GM03348 (cell line): ENCODE data around the gene MAP4K4.

Source experiments
- DNase-seq: peaks from one replicate; pipeline ENCODE4 v3.0.0; 2012; ENCODE audit warnings: low spot score

Gene MAP4K4

DNA sequence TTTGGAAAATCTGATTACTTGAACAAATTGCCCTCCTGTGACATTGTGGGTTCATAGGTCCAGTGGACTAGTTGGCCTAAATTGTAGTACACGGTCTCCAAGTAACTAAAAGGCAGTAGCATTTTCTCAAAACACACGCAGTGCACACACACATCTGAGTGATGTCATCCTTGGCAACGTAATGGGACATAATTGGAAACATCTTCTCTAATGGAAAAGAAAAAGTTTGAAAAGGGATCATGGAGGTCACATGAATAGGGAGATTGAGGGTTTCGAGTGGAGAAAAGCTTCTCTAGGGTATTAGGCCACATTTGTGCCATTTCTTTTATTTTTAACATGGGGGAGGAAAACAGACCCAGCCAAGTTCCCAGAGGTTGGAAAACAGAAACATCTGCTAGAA lies 93.3 kb downstream of the MAP4K4 start:
- peak; percentile 45 for DNase-seq

DNA sequence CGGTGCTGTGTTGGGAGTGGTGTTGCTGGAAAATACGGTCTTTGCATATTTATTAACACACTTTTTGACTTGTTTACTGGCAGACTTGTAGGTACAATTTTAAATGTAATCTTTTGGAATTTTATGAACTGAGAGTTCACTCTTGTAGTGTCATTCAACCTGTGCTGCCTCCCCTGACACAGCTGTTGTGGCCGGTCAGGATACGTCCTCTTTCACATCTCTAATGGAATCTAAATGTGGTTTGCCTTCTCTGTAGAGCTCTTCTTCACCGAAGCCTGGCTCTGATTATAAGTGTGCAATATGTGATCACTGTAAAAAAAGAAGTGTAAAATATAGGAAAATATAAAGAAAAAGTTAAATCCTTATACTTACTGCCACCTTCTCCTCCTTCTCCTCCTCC lies 94.7 kb downstream of the MAP4K4 start:
- no peak for DNase-seq

DNA sequence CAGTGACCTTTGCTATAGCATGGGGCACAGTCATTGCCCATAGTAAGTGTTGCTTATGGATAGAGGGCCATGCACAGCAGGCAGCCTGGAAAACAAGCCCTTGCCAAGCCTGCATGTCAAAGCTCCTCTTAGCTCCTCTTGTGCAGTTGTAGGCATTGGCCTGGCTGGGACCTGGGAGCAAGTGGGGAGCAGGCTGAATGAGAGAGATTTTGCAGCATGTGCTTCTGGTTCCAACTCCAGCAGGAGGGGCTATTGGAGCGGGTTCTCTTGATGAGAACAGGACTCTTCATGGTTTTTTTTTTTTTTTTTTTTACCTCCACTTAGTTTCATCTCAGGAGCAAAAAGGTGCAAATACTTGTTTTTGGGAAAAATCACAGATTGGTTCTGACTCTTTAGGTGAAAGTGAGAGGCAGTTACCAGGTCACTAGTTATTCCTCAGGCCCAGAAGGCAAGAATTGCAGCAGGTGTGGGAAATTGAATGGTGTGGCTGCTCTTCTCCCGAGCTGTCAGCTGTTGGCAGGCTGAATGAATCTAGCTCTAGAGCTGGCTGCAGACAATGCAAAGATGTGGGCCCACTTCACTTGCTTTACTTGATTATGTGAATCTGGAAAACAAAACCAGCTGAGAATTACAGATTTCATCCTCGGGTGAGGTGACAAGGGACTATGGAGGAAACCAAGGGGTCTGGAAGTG lies 95.9 kb downstream of the MAP4K4 start:
- DNase-seq, result no peak

DNA sequence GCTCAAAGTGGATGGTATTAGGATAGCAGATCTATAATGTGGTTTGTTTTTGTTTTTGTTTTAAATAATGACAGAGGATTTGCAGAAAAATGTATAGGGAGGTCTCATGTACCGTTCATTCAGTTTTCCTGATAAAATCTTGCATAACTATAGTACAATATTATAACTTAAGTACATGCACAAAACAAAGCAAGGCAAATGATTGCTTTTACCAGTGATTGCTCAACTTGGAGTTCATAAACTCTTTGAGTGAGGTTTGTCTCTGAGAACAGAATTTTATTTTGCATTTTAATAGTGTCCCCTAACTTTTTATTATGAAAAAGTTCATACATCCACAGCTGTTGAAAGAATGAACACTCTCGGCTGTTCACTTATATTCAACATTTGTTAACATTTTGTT lies 96.6 kb downstream of the MAP4K4 start:
- no peak for DNase-seq

DNA sequence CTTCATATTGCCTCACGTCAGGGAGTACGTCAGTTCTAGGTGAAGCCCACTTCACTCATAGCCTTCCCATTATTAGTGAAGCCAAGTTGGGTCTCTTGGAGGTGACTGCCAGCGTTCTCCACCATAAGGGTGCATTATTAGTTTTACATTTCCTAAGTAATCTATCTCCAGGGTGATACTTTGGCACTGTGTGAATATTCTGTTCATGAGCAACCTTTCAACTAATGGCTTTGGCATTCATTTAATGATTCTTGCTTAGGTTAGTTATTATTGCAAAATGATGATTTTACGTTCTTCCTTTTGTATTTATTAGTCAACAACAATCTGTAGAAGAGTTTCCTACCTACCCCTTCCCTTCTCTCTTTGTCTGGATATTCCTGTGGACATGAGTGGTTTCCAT lies 97.5 kb downstream of the MAP4K4 start:
- no peak for DNase-seq

DNA sequence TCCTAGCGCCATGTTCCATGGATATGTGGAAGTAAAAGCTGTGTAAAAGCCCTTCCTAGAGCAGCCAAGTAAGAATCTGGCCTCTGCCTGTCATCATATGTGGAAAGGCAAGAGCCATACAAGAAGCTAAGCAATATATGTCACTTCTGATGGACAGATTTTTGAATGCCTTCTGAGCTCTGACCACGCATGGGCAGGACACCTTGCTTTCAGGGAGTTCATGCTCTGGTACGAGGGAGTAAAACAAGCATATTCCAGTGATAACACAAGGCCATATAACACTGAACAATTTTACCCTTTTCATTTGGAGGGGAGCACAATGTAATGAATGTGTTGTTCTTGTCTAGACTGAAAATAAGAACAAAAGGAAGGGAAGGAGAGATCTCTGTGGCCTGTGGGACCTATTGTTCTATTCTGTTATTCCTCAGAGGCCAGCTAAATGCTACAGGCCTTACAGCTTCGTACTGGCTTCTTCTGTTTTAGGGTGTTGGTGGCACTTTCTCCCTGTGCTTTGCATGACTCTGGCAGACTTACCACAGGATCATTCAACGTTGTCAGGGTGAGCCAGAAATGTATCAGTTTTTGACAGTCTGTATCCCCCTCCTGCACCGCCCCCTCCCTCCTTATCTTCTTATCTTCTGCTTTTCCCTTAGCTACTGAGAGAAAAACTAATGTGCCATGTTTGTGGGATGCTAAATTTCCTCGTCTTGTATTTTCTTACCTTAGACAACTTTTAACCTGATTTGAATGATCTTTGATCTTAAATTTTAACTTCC lies 99.5 kb downstream of the MAP4K4 start:
- DNase-seq, result no peak

DNA sequence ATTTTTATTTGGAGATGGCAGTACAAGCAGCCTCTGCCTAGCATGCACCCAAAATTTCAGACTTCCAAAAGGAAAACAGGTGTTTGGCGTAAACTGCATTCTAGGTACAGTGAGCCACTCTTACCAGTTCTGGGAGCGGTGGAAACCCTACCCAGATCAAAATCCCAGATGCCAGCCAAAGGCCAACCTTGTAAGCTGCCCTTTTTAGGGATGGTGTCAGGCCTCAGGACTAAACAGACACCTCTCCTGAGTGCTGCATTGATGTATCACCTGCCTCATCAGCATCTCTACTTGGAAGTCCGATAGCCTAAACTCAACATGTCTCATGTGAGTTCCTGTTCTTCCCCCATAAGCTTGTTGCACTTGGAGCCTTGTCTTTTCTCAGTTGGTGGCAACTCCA lies 104.0 kb downstream of the MAP4K4 start:
- DNase-seq, result no peak

DNA sequence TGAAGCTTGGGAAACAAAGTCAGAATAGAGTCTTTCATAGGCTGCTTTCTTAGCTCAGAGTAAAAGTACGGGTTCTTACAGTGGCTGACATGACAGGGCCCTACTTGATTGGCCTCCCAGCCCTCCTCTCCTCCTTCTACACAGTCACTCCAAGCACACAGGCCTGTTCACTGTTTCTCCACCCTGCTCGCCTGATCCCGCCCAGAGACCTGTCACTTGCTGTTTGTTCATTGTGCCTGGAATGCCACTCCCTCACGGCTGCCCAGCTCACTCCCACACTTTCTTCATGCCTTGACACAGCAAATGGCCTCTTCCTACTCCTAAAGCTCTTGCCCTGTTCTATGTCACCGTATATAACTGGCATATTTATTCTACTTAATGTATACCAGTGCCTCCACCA lies 104.8 kb downstream of the MAP4K4 start:
- no peak for DNase-seq

DNA sequence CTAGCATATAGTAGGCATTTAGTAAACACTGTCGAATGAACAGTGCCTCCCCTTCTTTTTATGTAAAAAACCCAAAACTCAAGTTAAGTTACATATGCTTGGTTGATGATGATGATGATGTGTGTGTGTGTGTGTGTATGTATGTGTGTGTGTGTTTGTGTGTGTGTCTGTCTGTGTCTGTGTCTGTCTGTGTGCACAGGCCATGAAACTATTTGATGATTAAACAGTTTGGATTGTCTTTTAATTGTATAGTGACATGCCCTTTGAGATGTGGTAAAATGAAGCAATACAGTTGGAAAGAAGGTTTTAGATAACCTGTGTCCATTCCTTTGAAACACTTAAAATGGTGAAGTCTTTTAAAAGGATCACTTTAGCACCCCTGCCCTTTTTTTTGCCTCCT lies 105.6 kb downstream of the MAP4K4 start:
- DNase-seq, result no peak

DNA sequence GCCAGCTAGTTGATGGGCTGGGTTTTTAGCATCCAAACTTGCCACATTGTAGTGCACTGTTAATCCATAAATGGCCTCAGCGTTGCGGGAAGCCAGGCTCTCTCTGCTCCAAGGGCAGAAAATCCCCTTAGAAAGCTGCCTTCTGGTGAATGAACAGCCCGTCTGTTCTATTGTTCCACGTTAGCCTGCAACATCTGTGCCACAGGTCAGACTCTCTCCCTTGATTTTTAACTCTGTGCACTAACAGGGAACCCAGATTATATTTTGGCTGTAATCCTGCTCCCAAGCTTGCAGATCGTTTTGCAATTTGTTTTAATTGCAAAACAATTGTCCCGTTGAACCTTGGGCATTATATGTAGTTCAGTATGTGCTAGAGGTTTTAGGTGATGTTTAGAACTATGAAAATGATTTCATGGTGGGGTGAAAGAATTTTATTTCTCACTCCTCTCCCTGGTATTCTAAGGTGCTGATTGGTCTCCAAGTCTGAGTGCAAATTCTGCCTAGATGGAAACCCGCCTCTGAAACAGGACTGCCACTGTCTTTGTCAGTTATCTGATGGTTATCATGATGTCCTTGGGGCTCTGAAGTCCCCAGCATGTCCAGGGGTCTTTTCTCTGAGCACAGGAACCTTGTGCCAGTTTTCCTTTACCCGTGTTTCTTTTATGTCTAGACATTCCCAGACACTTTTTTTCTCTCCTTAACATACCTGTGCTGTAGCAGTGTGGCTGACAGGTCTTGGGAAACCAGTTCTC lies 106.6 kb downstream of the MAP4K4 start:
- no peak for DNase-seq

DNA sequence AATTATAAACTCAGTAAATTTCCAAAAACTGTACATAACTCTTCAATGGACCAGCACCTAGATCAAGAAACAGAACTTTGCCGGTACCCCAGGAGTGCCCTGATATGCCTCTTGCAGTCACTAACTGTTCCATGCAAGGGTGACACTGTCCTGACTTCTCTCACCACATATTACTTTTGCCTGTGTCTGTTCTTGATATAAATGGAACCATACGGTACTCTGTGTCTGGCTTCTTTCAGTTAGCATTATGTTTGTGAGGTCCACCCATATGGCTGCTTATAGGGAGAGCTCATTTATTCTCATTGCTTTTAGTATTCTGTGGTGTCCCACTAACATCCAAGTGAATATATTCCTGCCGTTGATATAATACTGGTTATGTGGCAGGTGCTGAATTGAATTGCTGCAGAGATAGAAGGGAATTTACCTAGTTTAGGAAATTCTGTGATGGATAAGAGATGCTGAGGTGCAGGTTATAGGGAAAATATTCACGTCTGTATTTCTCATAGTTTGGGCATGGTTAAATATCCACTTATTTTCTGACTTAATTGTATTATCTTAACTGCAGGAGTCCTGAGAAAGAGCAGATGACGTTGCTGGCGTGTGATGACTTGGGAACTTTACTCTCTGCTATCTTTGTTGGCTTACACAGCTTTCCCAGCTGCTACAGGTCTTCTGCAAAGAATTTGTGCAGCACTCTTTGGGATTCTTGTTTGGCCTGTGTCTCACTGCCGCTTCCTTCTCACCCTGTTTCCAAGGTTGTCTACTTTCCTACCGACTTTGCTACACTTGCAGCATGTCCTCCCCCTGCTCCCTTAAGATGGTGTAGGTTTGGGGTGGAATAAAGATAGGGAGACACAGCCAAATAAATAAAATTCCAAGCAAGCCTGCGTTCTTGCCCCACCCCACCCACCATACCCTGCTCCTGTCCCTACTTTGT lies 107.9 kb downstream of the MAP4K4 start:
- no peak for DNase-seq

DNA sequence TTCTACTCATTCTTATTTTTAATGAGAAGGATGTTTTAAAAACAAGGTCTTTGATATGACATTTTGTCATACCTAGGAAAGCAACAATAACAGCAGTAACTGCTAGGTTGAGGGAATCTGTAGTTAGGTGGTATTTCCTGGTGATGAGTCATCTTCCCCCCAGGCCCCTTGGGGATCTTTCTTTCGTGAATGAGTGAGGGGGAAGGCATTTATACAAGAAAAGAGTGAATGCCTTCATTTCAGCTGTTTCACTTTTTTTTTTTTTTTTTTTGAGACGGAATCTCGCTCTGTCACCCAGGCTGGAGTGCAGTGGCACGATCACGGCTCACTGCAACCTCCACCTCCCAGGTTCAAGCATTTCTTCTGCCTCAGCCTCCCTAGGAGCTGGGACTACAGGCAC lies 108.6 kb downstream of the MAP4K4 start:
- peak; percentile 60 for DNase-seq

DNA sequence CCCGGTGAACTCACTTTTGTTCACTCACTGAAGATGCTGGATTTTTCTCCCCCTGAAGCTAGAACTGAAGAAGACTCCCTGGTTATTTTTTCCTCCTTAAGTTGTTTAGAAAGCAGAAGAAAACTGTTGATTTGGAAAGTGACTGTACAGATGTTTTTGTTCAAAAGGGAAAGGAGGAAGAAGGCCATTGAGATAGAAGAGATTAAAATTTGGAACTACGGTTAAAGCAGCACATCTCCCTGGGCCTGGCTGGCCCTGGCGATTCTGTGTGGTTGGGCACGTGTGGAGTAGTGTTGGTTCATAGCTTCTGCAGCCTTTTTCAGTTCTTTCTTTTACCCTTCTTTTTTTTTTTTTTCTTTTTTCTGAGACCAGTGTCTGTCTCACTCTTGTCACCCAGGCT lies 109.2 kb downstream of the MAP4K4 start:
- DNase-seq, result peak; percentile 37

DNA sequence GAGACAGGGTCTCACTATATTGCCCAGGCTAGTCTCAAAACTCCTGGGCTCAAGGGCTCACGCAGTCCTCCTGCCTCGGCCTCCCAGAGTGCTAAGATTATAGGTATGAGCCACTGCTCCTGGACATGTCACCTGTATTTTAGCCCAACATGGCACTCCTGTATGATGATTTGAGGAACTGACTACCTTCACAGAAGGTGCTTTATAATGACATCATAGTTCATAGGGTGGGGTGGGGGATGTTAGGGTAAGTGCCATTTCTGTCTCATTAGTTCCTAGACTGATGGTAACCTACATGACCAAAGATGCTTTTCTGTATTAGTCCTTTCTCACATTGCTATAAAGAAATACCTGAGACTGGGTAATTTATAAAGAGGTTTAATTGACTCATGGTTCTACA lies 109.7 kb downstream of the MAP4K4 start:
- DNase-seq, result no peak

DNA sequence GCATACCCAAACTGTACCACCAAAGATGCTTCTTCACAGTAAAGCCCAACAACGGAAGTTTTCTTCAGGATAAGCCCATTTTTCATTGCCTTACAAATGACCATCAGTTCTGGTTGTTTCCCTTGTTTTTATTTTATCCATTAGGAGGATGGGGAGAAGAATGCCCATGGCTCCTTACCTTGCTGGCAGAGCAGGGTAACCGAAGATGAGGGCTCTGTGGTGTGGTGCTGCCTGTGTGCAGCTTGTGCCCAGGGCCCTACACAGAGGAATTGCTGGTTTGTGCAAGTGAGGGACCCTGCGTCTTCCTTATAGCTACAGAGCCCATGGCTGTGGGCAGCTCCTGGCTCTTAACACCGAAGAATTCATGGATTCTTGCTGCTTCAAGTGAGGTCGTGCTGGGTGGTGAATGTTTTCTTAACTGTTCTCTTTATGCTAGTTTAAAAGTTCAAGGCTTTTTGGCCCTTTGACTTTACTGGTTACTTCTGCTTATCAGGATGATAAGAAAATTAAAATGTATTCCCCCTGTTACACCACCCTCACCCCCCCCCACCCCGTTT lies 110.6 kb downstream of the MAP4K4 start:
- DNase-seq, result no peak

DNA sequence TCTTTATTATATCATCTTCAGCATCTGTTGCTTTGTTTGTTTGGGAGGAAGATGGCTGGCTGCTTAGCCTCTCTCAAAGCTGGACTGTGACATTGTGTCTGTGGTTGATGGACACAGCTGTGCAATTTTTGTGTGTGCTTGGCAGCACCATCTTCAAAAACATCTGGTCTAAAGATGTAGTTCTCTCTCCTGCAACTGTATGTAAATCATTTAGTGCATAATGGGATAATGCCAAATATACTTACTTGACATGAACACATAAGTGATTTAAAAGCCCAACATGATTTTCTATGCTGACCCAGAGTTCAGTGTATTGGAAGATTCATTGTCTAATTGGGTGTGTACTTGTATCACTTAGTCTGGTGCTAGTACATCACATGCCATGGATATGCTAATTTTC lies 112.2 kb downstream of the MAP4K4 start:
- DNase-seq, result peak; percentile 46

DNA sequence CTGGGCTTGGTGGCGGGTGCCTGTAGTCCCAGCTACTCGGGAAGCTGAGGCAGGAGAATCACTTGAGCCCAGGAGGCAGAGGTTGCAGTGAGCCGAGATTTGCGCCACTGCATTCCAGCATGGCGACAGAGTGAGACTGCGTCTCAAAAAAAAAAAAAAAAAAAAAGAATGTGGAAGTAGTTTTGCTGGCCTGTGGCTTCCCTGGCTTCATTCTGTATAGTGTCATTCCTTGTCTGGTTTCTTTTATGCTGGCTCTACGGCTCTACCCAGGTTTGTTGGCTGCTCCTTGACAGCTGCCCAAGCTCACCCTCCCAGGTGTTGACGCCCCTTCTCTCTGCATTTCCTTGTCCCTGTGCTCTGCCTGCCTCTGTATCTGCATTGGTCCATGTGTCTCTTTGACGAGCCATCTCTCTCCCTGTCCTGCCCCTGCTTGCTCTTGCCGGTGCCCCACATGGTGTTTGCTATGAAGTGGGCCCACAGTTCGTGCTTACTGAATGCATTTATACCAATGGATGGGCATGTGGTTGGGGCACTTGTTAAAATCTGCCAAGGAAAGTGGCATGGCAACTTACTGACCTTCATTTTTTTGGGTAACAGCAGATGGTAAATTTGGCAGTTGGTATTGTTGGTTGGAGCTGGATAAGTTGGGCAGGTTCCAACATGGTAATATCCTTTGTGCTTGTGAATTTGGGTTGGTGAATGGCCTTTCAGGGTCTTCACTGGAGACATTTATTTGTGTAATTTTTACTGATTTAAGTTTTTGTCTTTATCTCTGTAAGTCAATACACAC lies 113.9 kb downstream of the MAP4K4 start:
- no peak for DNase-seq

DNA sequence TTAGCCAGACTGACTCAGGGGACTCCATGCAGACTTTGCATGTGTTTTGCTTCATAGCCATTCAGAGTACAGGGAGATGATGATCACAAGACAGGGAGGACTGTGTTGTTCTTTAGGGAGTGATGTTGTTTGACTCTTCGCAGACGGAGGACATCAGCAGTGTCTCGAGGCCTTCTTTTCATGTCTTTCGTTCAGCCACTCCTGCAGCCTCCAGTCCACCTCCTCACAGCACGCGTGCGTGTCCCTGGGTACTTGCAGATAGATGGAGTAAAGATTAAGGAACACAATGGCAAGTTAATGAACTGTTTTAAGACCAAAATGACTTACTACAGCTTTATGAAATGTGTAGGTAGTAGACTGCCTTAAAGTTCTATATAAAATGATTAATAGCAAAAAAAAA lies 114.7 kb downstream of the MAP4K4 start:
- no peak for DNase-seq

DNA sequence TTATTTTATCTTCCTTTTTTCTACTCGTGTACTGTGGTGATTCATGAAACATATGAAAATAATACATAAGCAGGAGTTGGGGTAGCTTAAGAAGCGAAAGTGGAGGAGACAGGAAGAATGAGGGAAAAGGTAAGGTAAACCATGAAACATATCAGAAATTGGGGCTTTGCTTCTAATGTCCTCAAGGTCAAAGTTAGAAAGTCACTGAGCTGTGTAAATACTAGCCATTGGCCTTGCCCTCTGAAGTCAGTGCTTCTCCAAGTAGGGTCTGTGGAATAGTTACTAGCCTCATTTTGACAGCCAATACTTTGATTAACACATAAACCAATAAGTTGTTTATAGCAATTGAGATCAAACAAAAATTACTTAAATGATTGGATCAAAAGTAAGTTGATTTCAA lies 117.2 kb downstream of the MAP4K4 start:
- DNase-seq, result no peak

DNA sequence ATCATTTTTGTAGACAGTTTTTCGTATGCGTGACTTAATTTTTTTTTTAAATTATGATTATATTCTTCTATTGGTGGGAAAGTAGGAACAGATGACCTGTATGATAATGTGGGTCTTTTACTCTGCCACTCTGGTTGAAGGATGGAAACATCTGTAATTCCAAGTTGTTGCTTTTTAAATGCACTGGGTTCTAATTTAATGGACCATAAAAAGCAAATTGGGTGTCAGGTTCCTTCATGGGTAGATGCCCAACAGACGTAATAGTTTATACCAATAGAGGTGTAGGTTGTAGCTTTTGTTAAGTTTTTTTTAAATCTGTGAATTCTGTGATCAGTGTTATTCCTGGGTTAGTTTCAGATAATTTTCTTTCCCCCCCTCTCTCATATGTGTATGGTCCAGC lies 117.6 kb downstream of the MAP4K4 start:
- DNase-seq, result no peak
